A549 treated with dexamethasone at 1 μM for 4 hours (cell line): ENCODE data around the gene CHD9. TPM values are rescaled to one million over a fixed set of nuclear protein-coding genes. Genes with fewer than 3 reads are reported as not detected.

ENCODE experiments used
- total RNA-seq: library from RNA; stranded (reverse); fragments of 200-300 nt; extraction: Qiagen RNA extraction; gene quantifications from 5 replicates; pipeline ENCODE4 v1.2.3, GENCODE V29; 2022

The CHD9 gene
- 13.0 to 22.3 TPM (median 17.5 TPM) in 5 replicates for total RNA-seq

GRCh38 chr16:53054670-53055485 lies at the start of gene CHD9:
Gene CHD9 (plus strand): TSS chr16:53054991. CDS start chr16:53156090, 101,099 bp downstream.

GRCh38 chr16:53052519-53053501 lies 2.0 kb upstream of the CHD9 start, which contains the start of gene CHD9NB:
Gene CHD9NB (minus strand): TSS chr16:53052897. CDS start chr16:53044158, 8,739 bp downstream.

Other genes starting within 250 kb of the CHD9 start
- gene CHD9NB, start 2.1 kb upstream of the CHD9 start, total RNA-seq = 0.63 to 1.3 TPM (median 0.99 TPM) in 5 replicates